MG63 (cell line): ENCODE data around the gene SLC6A12. TPM values are rescaled to one million over a fixed set of nuclear protein-coding genes. Genes with fewer than 3 reads are reported as not detected.
"Not testable (repeated sequence)": the region's sequence is repeated elsewhere in the genome, so short reads cannot be mapped to it uniquely, and the experiment has no call there.

ENCODE experiments used
- DNase-seq: peaks from one replicate; pipeline ENCODE4 v3.0.0-alpha.2; 2020
- H3K27me3 ChIP-seq: fragments of 250-450 bp; sonication (Bioruptor Pico); 2 replicates; pipeline ENCODE4 v1.5.1; 2020; ENCODE audit warnings: mild to moderate bottlenecking, moderate library complexity
- H3K36me3 ChIP-seq: fragments of 250-450 bp; sonication (Bioruptor Pico); 2 replicates; pipeline ENCODE4 v1.5.1; 2020; ENCODE audit warnings: mild to moderate bottlenecking, moderate library complexity
- H3K4me3 ChIP-seq: fragments of 250-450 bp; sonication (Bioruptor Pico); 2 replicates; pipeline ENCODE4 v1.5.1; 2020; ENCODE audit warnings: mild to moderate bottlenecking, moderate library complexity
- H3K9me3 ChIP-seq: fragments of 250-450 bp; sonication (Bioruptor Pico); 2 replicates; pipeline ENCODE4 v1.5.1; 2020; ENCODE audit warnings: mild to moderate bottlenecking, moderate library complexity
- total RNA-seq: library from RNA; depleted of rRNA; stranded (reverse); fragments of >200 nt; shearing (Covaris generic); gene quantifications from 2 replicates; pipeline ENCODE4 v1.2.3, GENCODE V29; 2014; ENCODE audit warnings: low replicate concordance

SLC6A12 gene
- total RNA-seq, 1 experiment from 2014 or later = not detected

DNA sequence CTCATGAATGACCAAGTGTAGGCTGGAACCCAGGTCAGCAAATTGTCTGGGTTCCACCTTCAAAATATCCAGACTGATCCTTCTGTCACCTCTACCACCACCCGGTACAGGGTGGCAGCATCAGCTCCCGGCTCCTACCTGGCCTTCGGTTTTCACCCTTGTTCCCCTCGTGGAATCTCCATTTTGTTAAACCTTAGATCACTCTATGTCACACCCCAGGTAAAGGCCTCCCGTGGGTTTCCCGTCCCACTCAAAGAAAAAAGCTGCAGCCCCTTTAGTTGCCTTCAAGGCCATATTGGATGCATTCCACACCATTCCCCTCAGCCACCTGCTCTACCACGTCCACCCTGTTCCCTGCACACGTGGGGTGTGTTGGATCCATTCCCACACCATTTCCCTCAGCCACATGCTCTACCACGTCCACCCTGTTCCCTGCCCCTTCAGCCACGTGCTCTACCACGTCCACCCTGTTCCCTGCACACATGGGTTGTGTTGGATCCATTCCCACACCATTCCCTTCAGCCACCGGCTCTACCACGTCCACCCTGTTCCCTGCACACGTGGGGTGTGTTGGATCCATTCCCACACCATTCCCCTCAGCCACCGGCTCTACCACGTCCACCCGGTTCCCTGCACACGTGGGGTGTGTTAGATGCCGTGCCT, 24.9 kb upstream of the SLC6A12 start:
- Histone ChIP-seq H3K9me3 (peaks cover 10% of the 10 kb centered on the region), H3K27me3 (peaks cover 2% of the 10 kb centered on the region; the same call in 1 of the 2 replicates), H3K36me3 (no peaks in the 10 kb centered on the region), H3K4me3 (no peak overlapping the region)
- DNase-seq = no peak

DNA sequence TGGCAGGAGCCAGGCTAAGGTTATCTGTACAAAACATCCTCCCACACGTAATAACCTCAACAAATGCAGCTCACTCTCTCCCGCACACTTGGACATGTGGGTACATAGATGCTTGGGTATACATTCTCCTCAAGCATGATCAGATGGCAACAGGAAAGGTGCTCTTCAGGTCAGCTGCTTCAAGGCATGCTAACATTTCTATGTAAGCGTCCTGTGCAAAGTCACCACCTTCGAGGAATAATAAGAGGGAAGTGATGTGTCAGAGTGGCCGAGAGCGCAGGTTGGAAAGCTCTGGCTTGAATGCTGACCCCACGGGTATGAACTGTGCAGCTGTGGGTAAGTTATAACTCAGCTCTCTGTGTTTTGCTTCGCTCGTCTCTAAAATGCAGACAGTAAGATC, 24.2 kb upstream of the SLC6A12 start:
- H3K27me3 ChIP-seq = no peaks in the 10 kb centered on the region; the same call in 1 of the 2 replicates
- H3K4me3 ChIP-seq = no peak overlapping the region
- no peak for DNase-seq
- H3K9me3 ChIP-seq = peaks cover 10% of the 10 kb centered on the region
- no peaks in the 10 kb centered on the region for H3K36me3 ChIP-seq

DNA sequence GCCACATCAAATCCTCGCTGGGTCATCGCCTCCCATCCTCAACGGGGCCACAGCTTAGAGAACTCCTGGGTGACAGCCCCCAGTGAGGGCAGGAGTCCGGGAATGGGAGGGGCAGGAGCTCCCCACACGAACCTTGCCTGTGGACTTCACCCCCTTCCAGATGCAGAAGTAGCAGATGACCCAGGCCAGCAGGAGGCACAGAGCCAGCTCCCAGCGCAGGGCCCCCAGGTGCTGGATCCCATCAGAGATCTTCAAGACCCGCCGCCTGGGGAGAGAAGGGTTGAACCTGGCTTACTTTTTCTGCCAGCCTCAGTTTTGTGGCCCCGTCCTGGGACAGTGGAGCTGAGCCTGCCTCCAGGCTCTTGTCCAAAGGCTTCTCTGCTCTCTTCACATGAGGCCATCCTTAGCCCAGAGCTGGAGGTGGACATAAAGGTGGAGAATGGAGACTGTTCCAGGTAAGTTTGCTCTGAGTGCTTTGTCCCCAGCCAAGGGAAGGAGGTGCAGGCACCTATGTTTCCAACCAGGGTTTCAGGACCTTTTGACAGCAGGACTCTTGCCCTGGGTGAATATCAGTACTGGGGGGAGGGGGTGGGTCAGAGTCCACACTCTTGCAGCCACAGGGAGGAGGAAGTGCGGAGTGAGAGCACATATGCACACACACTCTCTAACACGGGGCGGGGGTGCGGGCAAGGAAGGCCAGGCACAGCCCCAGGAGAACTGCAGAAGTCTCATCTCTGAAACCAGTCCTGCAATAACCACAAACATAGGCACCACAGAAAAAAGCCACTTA, 23.3 kb upstream of the SLC6A12 start:
- Histone ChIP-seq H3K27me3 (no peaks in the 10 kb centered on the region; the same call in 1 of the 2 replicates), H3K36me3 (no peaks in the 10 kb centered on the region)
- DNase-seq = no peak

DNA sequence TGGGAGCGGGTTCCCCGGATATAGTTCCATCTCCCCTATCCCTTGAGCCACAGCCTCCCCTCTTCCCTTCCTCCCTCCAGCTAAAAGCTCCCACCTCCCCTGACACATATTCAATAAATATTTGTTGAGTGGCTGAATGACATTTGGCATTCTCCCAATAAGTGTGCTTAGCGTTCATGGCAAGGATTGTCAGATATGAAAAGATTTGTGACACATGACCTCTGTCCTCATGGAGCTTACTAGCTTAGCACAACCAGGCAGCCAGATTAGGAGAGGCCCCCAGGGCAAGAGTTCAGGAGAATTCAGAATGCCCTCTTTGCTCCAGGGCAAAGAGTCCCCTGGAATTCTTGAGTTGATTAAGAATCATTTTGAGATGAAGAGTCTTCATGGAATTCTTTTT, 22.5 kb upstream of the SLC6A12 start:
- no peak for DNase-seq
- Histone ChIP-seq H3K9me3 (peaks cover 10% of the 10 kb centered on the region), H3K36me3 (no peaks in the 10 kb centered on the region), H3K4me3 (no peak overlapping the region), H3K27me3 (no peaks in the 10 kb centered on the region)

More for the DNA sequence above, 23.3 kb upstream of the SLC6A12 start:
- no peak overlapping the region for H3K4me3 ChIP-seq
- peaks cover 10% of the 10 kb centered on the region for H3K9me3 ChIP-seq

DNA sequence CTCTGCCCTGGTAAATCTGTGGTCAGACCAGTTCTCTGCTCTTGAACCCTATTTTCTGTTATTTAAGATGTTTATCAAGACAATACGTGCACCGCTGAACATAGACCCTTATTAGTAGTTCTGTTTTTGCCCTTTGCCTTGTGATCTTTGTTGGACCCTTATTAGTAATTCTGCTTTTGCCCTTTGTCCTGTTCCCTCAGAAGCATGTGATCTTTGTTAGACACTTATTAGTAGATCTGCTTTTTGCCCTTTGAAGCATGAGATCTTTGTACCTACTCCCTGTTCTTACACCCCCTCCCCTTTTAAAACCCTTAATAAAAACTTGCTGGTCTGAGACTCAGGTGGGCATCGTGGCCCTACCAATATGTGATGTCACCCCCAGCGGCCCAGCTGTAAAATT, 22.0 kb upstream of the SLC6A12 start:
- not testable (repeated sequence) for H3K9me3 ChIP-seq, H3K27me3 ChIP-seq, DNase-seq, H3K4me3 ChIP-seq, H3K36me3 ChIP-seq

DNA sequence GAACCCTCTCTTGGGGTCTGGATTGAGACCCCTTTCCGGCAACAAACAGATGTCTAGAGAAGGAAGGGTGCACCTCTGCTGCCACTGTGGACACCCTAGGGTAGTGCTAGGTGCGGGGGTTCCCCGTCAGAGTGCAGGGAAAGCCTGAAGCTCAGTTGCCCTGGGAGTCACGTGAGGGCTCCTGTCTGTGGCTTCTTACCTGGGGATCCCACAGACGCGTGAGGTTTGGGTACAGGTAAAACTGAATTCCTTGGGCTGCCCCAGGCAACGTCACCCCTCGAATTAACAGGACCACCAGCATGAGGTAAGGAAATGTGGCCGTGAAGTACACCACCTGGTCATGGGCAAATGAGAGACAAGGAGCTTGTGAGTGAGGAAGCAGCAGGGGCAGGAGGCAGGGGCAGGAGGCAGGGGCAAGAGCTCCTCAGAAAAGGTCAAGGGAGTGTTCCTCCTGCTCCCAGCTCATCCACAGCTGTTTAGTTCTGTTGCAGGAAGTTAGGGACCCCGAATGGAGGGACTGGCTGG, 21.0 kb upstream of the SLC6A12 start:
- peaks cover 10% of the 10 kb centered on the region for H3K9me3 ChIP-seq
- no peak for DNase-seq

DNA sequence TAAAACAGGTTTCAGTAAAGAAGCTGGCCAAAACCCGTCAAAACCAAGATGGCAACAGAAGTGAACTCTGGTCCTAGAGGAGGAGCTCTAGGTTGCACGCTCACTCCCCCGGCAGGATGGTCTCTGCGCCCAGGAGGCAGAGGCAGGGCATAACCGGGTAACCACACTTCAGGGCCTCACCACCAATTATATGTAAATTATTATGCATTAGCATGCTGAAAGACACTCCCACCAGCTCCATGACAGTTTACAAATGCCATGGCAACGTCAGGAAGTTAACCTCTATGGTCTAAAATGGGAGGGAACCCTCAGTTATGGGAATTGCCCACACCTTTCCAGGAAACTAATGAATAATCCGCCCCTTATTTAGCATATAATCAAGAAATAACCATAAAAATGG, 20.1 kb upstream of the SLC6A12 start:
- Histone ChIP-seq H3K27me3 (peaks cover 2% of the 10 kb centered on the region; the same call in 1 of the 2 replicates), H3K9me3 (peaks cover 10% of the 10 kb centered on the region), H3K36me3 (no peaks in the 10 kb centered on the region), H3K4me3 (no peak overlapping the region)
- no peak for DNase-seq

More for the DNA sequence above, 21.0 kb upstream of the SLC6A12 start:
- no peak overlapping the region for H3K4me3 ChIP-seq
- H3K36me3 ChIP-seq = no peaks in the 10 kb centered on the region
- peaks cover 2% of the 10 kb centered on the region; the same call in 1 of the 2 replicates for H3K27me3 ChIP-seq

DNA sequence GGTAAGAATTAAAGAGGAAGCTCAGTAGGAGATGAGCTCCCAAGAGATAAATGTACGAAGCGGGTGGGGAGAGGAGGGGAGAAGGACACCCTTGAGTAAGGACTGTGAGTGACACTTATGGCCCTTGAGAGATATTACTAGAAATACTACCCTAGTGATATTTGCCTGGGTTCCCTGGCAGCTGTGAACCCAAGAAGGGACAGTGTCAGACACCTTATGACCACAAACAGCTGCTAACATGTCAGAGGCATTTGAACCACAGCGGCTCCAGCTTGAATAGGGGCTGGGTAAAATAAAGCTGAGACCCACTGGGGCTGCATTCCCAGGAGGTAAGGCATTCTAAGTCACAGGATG, 19.6 kb upstream of the SLC6A12 start:
- no peak for DNase-seq
- peaks cover 2% of the 10 kb centered on the region; the same call in 1 of the 2 replicates for H3K27me3 ChIP-seq

DNA sequence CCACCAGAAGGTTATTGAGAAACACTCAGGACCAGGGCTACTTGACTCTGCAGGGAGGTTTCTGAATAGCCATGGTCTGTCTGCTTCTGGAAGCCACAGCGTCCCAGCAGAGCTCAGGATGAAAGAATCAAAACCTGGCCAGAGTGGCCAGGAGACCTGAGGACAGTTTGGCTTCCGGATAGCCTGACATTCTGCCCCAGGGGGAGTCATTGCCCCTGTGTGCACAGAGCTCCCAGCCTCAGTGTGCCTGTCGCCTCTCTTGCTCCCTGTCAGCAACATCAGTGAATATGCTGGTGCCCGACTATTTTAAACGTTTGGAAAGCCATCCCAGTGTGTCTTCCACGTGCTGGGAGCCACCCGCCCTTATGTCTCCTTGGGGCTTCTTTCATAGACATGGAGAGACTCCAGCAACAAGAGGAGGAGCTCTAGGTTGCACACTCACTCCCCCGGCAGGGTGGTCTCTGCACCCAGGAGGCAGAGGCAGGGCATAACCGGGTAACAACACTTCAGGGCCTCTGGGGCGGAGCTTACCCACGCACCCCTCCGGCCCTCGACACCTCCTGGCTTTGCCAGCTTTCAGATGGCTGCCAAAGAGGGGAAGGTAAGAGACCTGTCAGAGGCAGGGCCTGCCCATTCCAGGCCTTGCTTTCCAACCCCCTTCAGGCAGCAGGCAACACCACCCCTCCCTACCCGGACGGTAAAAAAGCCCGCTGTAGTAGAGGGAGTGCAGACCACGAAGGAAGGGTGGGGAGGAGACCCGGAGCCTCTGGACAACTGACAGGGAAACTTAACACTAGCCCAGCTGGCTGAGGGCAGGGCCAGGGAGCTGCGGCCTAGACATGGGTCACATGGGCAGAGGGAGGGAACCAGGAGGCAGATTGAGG, 19.0 kb upstream of the SLC6A12 start:
- H3K4me3 ChIP-seq = no peak overlapping the region
- no peaks in the 10 kb centered on the region for H3K36me3 ChIP-seq
- no peak for DNase-seq
- peaks cover 10% of the 10 kb centered on the region for H3K9me3 ChIP-seq
- H3K27me3 ChIP-seq = peaks cover 2% of the 10 kb centered on the region; the same call in 1 of the 2 replicates

More for the DNA sequence above, 19.6 kb upstream of the SLC6A12 start:
- no peaks in the 10 kb centered on the region for H3K36me3 ChIP-seq
- peaks cover 10% of the 10 kb centered on the region for H3K9me3 ChIP-seq
- no peak overlapping the region for H3K4me3 ChIP-seq

DNA sequence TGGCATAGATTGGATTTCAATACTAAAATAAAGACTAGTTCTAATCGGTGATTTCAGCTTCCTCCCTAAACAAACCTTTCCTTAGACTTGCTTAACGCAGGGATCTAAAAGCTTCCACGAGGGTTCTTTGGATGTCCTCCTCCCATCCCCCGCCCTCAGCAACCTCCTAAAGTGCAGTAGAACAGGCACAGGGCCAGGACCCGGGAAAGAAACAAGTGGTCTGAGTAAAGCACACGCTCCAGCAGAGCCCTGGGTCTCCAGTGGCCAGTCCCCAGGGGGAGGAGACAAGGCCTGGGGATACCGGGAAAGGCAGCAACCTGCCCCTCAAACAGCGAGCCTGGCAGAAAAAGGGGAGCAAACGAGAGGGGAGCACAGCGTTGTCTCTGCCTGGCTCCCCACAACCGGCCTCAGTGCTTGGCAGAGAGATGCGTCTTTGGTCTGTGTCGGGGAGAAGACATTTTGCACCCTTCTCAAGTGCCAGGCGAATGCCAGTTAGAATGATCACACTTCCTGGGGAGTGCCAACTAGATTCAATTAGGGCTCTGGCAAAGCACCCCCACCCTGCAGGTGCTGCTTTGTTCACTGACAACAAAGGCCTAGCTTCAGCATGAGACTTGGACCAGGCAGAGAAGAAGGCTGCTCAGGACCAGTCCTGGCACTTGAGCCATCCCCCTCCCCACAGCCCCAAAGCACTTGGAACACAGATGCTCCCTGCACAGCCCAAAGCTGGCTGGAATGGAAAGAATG, 17.1 kb upstream of the SLC6A12 start:
- peaks cover 4% of the 10 kb centered on the region; the same call in 1 of the 2 replicates for H3K27me3 ChIP-seq
- no peak for DNase-seq
- H3K36me3 ChIP-seq = no peaks in the 10 kb centered on the region

DNA sequence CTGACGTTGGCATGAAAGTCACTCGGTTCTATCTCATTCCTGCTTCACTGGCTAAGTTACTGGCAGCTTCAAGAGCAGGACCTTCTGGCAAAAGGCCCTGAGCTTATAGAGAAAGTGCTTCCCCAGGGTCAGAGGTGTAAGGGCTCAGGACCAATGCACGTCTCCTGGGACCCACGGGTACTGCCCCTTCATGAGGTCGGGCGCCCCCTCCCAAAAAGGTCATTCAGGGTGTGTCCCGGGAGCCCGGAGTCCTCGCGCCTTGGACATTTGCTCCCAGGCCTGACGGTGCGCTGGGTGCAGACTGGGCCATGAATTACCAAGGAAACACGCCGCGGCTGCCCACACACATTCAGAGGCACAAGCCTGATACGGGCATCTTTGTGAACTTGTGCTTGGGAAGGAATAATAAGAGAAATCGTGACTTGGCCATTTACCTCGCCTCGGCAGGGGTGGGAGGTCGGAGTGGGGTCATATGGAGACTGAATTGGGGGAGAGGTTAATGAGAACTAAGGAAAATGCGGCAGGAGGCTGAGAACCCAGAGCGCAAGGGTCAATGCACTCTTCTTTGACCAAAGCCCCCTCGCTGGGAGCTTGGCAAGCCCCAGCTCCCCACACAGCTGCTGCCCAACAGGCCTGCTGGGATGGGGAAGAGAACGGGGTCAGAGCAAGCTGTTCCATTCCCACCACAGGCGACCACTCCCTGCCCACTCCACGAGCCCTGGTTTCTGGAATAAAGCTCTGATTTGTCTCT, 15.7 kb upstream of the SLC6A12 start:
- H3K27me3 ChIP-seq = peaks cover 4% of the 10 kb centered on the region; the same call in 1 of the 2 replicates
- no peaks in the 10 kb centered on the region for H3K9me3 ChIP-seq
- no peak for DNase-seq
- H3K4me3 ChIP-seq = no peak overlapping the region
- H3K36me3 ChIP-seq = no peaks in the 10 kb centered on the region

More for the DNA sequence above, 17.1 kb upstream of the SLC6A12 start:
- no peak overlapping the region for H3K4me3 ChIP-seq
- H3K9me3 ChIP-seq = peaks cover 4% of the 10 kb centered on the region; the same call in 1 of the 2 replicates

DNA sequence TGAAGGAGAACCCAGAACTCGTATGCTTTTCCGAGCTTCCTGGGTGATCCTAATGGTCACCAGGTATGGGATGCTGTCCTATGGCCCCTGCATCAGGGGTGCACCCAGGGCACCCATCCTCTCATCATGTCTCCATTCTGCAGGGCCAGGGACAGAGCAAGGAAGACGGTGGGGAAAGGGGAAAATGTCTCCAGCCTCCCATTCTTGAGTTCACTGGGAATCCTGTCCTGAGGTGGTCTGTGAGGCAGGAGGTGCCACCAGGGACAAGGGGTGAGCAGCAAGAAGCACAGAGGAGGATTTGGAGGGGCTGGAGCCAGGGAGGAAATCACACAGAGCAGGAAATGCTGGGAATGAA, 14.9 kb upstream of the SLC6A12 start:
- peaks cover 4% of the 10 kb centered on the region; the same call in 1 of the 2 replicates for H3K27me3 ChIP-seq
- H3K9me3 ChIP-seq = no peaks in the 10 kb centered on the region

DNA sequence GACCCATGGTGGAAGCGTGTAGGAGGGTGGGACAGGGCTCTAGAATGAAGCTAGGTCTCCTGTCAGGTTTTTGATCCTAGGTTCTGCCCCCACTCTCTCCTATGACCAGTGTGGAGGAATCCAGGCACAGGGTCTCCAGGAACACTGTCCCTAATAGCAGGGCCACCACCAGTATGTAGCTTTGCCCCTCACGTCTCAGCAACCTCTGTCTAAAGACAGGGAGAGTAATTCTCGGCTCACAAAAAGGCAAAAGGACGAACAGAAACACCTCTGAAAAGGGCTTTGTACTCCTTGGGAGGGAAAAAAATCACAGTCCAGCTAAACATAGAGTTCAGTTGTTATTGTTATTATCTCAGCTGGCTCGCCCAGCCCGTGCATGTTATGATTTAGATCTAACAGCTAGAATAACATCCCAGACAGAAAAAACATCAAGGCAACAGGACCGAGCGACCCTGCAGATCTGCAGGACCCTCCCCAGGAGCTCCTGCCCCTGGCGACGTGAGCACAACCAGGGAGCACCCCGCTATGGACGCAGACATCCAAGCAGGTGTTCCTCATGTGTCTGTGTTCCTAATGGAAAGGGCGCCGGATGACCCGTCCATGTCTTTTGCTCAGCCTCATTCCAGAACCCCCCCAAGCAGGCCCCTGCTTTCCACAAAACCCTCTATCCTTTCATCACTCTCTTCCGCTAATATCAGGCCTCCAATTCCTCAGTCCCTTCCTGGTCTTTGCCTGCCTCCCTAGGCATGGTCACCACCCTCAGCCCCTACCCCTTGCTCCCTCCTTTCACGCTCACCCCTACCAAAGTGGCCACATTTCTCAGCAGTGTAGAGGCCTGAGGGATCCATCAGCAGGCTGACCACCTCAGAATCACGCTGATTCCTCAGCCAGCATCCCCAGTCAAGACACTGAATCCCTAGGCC, 14.2 kb upstream of the SLC6A12 start:
- no peaks in the 10 kb centered on the region for H3K36me3 ChIP-seq
- H3K4me3 ChIP-seq = no peak overlapping the region
- no peaks in the 10 kb centered on the region for H3K9me3 ChIP-seq
- no peak for DNase-seq
- peaks cover 4% of the 10 kb centered on the region; the same call in 1 of the 2 replicates for H3K27me3 ChIP-seq

More for the DNA sequence above, 14.9 kb upstream of the SLC6A12 start:
- DNase-seq = no peak
- Histone ChIP-seq H3K4me3 (no peak overlapping the region), H3K36me3 (no peaks in the 10 kb centered on the region)

DNA sequence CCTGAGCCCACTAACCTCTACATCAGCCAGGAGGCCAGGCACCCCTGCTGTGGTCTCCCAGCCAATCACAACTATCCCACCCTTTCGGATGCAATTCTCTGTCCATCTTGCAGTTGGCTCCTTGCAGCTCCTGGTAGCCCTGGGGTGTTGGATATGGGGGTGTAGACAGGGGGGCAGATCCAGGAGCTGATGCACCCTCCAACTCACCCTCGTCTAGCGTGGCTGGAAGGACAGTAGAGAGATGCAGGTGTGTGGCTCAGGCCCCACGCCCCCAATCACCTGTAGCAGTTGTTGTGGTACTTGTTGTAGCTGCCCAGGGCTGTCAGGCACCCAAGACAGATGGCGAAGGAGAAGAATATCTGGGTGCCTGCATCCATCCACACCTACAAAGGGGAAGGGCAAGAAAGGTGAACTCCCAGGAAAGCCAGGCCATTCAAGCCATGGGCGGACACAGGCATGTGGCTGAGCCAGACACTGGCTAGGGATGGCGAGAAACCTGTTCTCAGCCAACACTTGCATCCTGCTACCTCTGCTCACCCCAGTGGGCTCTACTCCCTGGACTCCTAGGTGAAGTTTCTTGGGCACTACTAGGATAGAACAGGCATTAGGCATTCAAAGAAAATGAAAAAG, 13.4 kb upstream of the SLC6A12 start:
- Histone ChIP-seq H3K9me3 (no peaks in the 10 kb centered on the region), H3K36me3 (no peaks in the 10 kb centered on the region), H3K27me3 (peaks cover 4% of the 10 kb centered on the region; the same call in 1 of the 2 replicates), H3K4me3 (no peak overlapping the region)
- DNase-seq = no peak
